H9 (cell line): ENCODE data around the gene PHTF2. TPM values are rescaled to one million over a fixed set of nuclear protein-coding genes. Genes with fewer than 3 reads are reported as not detected.

Experiments
- DNase-seq: peaks from one replicate; pipeline ENCODE4 v3.0.0-alpha.2; 2017
- H2AFZ ChIP-seq: one replicate; pipeline ENCODE4 v1.6.1; 2013; ENCODE audit warnings: mild to moderate bottlenecking, low read length, control low read depth, moderate library complexity
- H2AK5ac ChIP-seq: 2 replicates; pipeline ENCODE4 v1.6.1; 2013; ENCODE audit warnings: low read length, control low read depth, mixed read lengths; ENCODE audit not compliant: insufficient read length
- H2BK120ac ChIP-seq: one replicate; pipeline ENCODE4 v1.6.1; 2013; ENCODE audit warnings: low read depth, mild to moderate bottlenecking, low read length, control low read depth, inconsistent platforms; ENCODE audit not compliant: poor library complexity, severe bottlenecking
- H2BK12ac ChIP-seq: 2 replicates; pipeline ENCODE4 v1.6.1; 2013; ENCODE audit warnings: low read length, control low read depth, mixed read lengths, low read depth; ENCODE audit not compliant: insufficient read length
- H2BK15ac ChIP-seq: 2 replicates; pipeline ENCODE4 v1.6.1; 2013; ENCODE audit warnings: low read depth, low read length, control low read depth
- H2BK20ac ChIP-seq: one replicate; pipeline ENCODE4 v1.6.1; 2013; ENCODE audit warnings: low read depth, mild to moderate bottlenecking, low read length, control low read depth, inconsistent platforms; ENCODE audit not compliant: poor library complexity, severe bottlenecking
- H2BK5ac ChIP-seq: 2 replicates; pipeline ENCODE4 v1.6.1; 2013; ENCODE audit warnings: low read length, control low read depth, mixed read lengths; ENCODE audit not compliant: insufficient read length
- H3K14ac ChIP-seq: 2 replicates; pipeline ENCODE4 v1.6.1; 2013; ENCODE audit warnings: low read length, control low read depth; ENCODE audit not compliant: insufficient read depth
- H3K18ac ChIP-seq: 2 replicates; pipeline ENCODE4 v1.6.1; 2013; ENCODE audit warnings: low read depth, mild to moderate bottlenecking, mixed read lengths, low read length, control low read depth; ENCODE audit not compliant: insufficient read length
- H3K23ac ChIP-seq: 2 replicates; pipeline ENCODE4 v1.6.1; 2013; ENCODE audit warnings: low read length, control low read depth, mixed read lengths, low read depth; ENCODE audit not compliant: insufficient read length
- H3K23me2 ChIP-seq: 2 replicates; pipeline ENCODE4 v1.6.1; 2013; ENCODE audit warnings: low read depth, mild to moderate bottlenecking, mixed read lengths, low read length, control low read depth; ENCODE audit not compliant: insufficient read length, poor library complexity, severe bottlenecking
- H3K27ac ChIP-seq: 2 replicates; pipeline ENCODE4 v1.5.1; 2013; ENCODE audit warnings: low read length, control low read depth, mixed read lengths, low read depth; ENCODE audit not compliant: insufficient read length
- H3K27me3 ChIP-seq: 2 replicates; pipeline ENCODE4 v1.6.1; 2013; ENCODE audit warnings: low read length, control low read depth, inconsistent platforms; ENCODE audit not compliant: insufficient read depth
- H3K4ac ChIP-seq: 2 replicates; pipeline ENCODE4 v1.6.1; 2013; ENCODE audit warnings: low read depth, mild to moderate bottlenecking, control low read depth, inconsistent platforms, low read length, moderate library complexity
- H3K4me1 ChIP-seq: 2 replicates; pipeline ENCODE4 v1.6.1; 2013; ENCODE audit warnings: low read length, control low read depth, inconsistent platforms; ENCODE audit not compliant: insufficient read depth
- H3K4me2 ChIP-seq: 2 replicates; pipeline ENCODE4 v1.6.1; 2013; ENCODE audit warnings: low read length, control low read depth, mixed read lengths; ENCODE audit not compliant: insufficient read length, insufficient read depth
- H3K56ac ChIP-seq: 2 replicates; pipeline ENCODE4 v1.6.1; 2013; ENCODE audit warnings: low read depth, mild to moderate bottlenecking, mixed read lengths, low read length, control low read depth; ENCODE audit not compliant: insufficient read length
- H3K79me1 ChIP-seq: 2 replicates; pipeline ENCODE4 v1.6.1; 2013; ENCODE audit warnings: low read depth, mild to moderate bottlenecking, moderate library complexity, low read length, control low read depth, inconsistent platforms; ENCODE audit not compliant: insufficient read depth, poor library complexity, severe bottlenecking
- H3K79me2 ChIP-seq: 2 replicates; pipeline ENCODE4 v1.6.1; 2013; ENCODE audit warnings: low read length, control low read depth, inconsistent platforms; ENCODE audit not compliant: insufficient read depth
- H3K9ac ChIP-seq: 2 replicates; pipeline ENCODE4 v1.6.1; 2013; ENCODE audit warnings: low read length, control low read depth, mixed read lengths; ENCODE audit not compliant: insufficient read length; ENCODE audit errors: extremely low read depth
- H3K9me3 ChIP-seq: one replicate; pipeline ENCODE4 v1.6.1; 2013; ENCODE audit warnings: low read depth, low read length, inconsistent platforms; ENCODE audit not compliant: control insufficient read depth
- H3T11ph ChIP-seq: one replicate; pipeline ENCODE4 v1.6.1; 2013; ENCODE audit warnings: mild to moderate bottlenecking, low read length, control low read depth, inconsistent platforms
- H4K20me1 ChIP-seq: one replicate; pipeline ENCODE4 v1.6.1; 2013; ENCODE audit not compliant: control insufficient read depth, insufficient read length, insufficient read depth
- H4K5ac ChIP-seq: 2 replicates; pipeline ENCODE4 v1.6.1; 2013; ENCODE audit warnings: low read depth, mild to moderate bottlenecking, mixed read lengths, low read length, control low read depth; ENCODE audit not compliant: insufficient read length
- H4K8ac ChIP-seq: replicated peaks from 2 replicates; pipeline ENCODE4 v1.6.1; 2013; ENCODE audit warnings: low read length, control low read depth, mixed read lengths, low read depth; ENCODE audit not compliant: insufficient read length
- H4K91ac ChIP-seq: 2 replicates; pipeline ENCODE4 v1.6.1; 2013; ENCODE audit warnings: low read depth, mild to moderate bottlenecking, moderate library complexity, mixed read lengths, low read length, control low read depth; ENCODE audit not compliant: insufficient read length
- H3K27ac Mint-ChIP-seq, 3 experiments: 2 replicates in 2 of 3; 3 replicates in 1 of 3; pipeline ENCODE4 v1.8.0; 2020 to 2021; ENCODE audit warnings: mixed read lengths in 3 of 3, mild to moderate bottlenecking in 1 of 3, moderate library complexity in 1 of 3
- H3K27me3 Mint-ChIP-seq: 2 replicates; pipeline ENCODE4 v1.8.0; 2021; ENCODE audit warnings: low read depth, mild to moderate bottlenecking, moderate library complexity, mixed read lengths
- H3K36me3 Mint-ChIP-seq, 3 experiments: 2 replicates in 2 of 3; 3 replicates in 1 of 3; pipeline ENCODE4 v1.8.0; 2020 to 2021; ENCODE audit warnings: low read depth in 3 of 3, mixed read lengths in 3 of 3; ENCODE audit not compliant: insufficient read depth in 1 of 3
- H3K4me1 Mint-ChIP-seq, 2 experiments: 2 replicates each; pipeline ENCODE4 v1.8.0; 2020; ENCODE audit warnings: mixed read lengths in 2 of 2
- H3K4me3 Mint-ChIP-seq, 2 experiments: 2 replicates in 1 of 2; 3 replicates in 1 of 2; pipeline ENCODE4 v1.8.0; 2020 to 2021; ENCODE audit warnings: mild to moderate bottlenecking in 2 of 2, mixed read lengths in 2 of 2, moderate library complexity in 1 of 2
- H3K9me3 Mint-ChIP-seq, 2 experiments: 2 replicates in 1 of 2; 3 replicates in 1 of 2; pipeline ENCODE4 v1.8.0; 2020; ENCODE audit warnings: mild to moderate bottlenecking in 2 of 2, mixed read lengths in 2 of 2, moderate library complexity in 1 of 2
- WGBS: extraction: QIAGEN DNeasy Blood & Tissue Kit; methylation state at CpG from one replicate; pipeline ENCODE4 v1.1.7; 2013; ENCODE audit warnings: missing lambda C conversion rate, low lambda C conversion rate, mixed read lengths; ENCODE audit not compliant: insufficient read length; ENCODE audit errors: extremely low coverage; 5-methylcytosine and 5-hydroxymethylcytosine counted together
- total RNA-seq: library from RNA; stranded (reverse); gene quantifications from 2 replicates; pipeline ENCODE4 v1.2.1, GENCODE V29; 2021
- TF ChIP-seq, protein P1 (sequence below): fragments of 200-600 bp; sonication (generic); conservative IDR thresholded peaks from 3 replicates; pipeline ENCODE4 v1.8.0; 2021; ENCODE audit warnings: antibody characterized with exemption, mild to moderate bottlenecking

The PHTF2 gene
- total RNA-seq, 1 experiment from 2014 or later, result 16.2 TPM

DNA sequence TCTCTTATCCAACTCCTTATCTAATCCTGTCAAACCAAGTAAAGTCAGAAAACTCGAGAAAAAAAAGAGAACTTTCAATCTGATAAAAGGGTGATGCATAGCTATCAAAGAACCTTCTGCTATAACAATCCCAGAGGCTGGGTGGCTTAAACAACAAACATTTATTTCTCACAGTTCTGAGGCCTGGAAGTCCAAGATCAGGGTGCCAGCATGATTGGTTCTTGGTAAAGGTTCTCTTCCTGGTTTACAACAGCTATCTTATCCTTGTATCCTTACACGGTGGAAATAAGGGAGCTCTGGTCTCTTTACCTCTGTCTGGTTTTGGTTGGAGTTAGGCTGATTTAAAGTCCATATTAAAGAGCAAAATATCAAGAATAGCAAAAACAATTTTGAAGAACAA lies 131.9 kb downstream of the PHTF2 start:
- no peak overlapping the region for H3K56ac ChIP-seq
- H2BK15ac ChIP-seq, result no peak overlapping the region
- Mint-ChIP-seq H3K4me3 (no peak overlapping the region), H3K4me1 (peaks cover 7 to 9% of the 10 kb centered on the region in 2 experiments), H3K36me3 (no peaks in the 10 kb centered on the region), H3K27ac (no peak overlapping the region), H3K9me3 (no peaks in the 10 kb centered on the region), H3K27me3 (no peaks in the 10 kb centered on the region)
- H2BK120ac ChIP-seq, result no peak overlapping the region
- no peak overlapping the region for H2AFZ ChIP-seq
- no peaks in the 10 kb centered on the region for H3K9me3 ChIP-seq
- no peak overlapping the region for H2AK5ac ChIP-seq
- H3K18ac ChIP-seq, result no peak overlapping the region
- H4K8ac ChIP-seq, result no peak overlapping the region
- no peaks in the 10 kb centered on the region for H3K79me2 ChIP-seq
- no peak overlapping the region for H3K27ac ChIP-seq
- H4K20me1 ChIP-seq, result no peaks in the 10 kb centered on the region
- H3K4ac ChIP-seq, result no peak overlapping the region
- H2BK12ac ChIP-seq, result no peak overlapping the region
- H4K91ac ChIP-seq, result no peak overlapping the region
- no CpG with 5 or more reads among the region's 2 CpGs for WGBS
- H3K23me2 ChIP-seq, result no peaks in the 10 kb centered on the region
- no peak overlapping the region for H2BK20ac ChIP-seq
- H3K4me2 ChIP-seq, result no peak overlapping the region
- no peak overlapping the region for H3K14ac ChIP-seq
- H3K79me1 ChIP-seq, result no peaks in the 10 kb centered on the region
- H3K9ac ChIP-seq, result no peak overlapping the region
- H3T11ph ChIP-seq, result no peak overlapping the region
- H3K4me1 ChIP-seq, result peaks cover 4% of the 10 kb centered on the region
- TF ChIP-seq, protein P1, sequence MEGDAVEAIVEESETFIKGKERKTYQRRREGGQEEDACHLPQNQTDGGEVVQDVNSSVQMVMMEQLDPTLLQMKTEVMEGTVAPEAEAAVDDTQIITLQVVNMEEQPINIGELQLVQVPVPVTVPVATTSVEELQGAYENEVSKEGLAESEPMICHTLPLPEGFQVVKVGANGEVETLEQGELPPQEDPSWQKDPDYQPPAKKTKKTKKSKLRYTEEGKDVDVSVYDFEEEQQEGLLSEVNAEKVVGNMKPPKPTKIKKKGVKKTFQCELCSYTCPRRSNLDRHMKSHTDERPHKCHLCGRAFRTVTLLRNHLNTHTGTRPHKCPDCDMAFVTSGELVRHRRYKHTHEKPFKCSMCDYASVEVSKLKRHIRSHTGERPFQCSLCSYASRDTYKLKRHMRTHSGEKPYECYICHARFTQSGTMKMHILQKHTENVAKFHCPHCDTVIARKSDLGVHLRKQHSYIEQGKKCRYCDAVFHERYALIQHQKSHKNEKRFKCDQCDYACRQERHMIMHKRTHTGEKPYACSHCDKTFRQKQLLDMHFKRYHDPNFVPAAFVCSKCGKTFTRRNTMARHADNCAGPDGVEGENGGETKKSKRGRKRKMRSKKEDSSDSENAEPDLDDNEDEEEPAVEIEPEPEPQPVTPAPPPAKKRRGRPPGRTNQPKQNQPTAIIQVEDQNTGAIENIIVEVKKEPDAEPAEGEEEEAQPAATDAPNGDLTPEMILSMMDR, result no peak
- H3K23ac ChIP-seq, result no peak overlapping the region
- H4K5ac ChIP-seq, result no peak overlapping the region
- no peak for DNase-seq
- no peak overlapping the region for H2BK5ac ChIP-seq
- H3K27me3 ChIP-seq, result no peaks in the 10 kb centered on the region
